A549 treated with DMSO at 1 μM for 4 hours (cell line): ENCODE data around the gene FPGS. TPM values are rescaled to one million over a fixed set of nuclear protein-coding genes. Genes with fewer than 3 reads are reported as not detected.

Experiments used
- total RNA-seq: library from RNA; stranded (reverse); fragments of 200-300 nt; extraction: Qiagen RNA extraction; gene quantifications from 5 replicates; pipeline ENCODE4 v1.2.3, GENCODE V29; 2022; ENCODE audit warnings: low read depth

FPGS gene, protein sequence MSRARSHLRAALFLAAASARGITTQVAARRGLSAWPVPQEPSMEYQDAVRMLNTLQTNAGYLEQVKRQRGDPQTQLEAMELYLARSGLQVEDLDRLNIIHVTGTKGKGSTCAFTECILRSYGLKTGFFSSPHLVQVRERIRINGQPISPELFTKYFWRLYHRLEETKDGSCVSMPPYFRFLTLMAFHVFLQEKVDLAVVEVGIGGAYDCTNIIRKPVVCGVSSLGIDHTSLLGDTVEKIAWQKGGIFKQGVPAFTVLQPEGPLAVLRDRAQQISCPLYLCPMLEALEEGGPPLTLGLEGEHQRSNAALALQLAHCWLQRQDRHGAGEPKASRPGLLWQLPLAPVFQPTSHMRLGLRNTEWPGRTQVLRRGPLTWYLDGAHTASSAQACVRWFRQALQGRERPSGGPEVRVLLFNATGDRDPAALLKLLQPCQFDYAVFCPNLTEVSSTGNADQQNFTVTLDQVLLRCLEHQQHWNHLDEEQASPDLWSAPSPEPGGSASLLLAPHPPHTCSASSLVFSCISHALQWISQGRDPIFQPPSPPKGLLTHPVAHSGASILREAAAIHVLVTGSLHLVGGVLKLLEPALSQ
- 46.1 to 53.7 TPM (median 48.9 TPM) in 5 replicates for total RNA-seq

GRCh38 chr9:127802576-127803443, at the start of gene FPGS:
FPGS (plus strand) TSS chr9:127802882; CDS start chr9:127802925, 43 bp downstream.

GRCh38 chr9:127778280-127779135, 24.2 kb upstream of the FPGS start, which contains the start of gene SH2D3C:
SH2D3C (minus strand) TSS chr9:127778666; CDS start chr9:127778627, 39 bp downstream.

DNA sequence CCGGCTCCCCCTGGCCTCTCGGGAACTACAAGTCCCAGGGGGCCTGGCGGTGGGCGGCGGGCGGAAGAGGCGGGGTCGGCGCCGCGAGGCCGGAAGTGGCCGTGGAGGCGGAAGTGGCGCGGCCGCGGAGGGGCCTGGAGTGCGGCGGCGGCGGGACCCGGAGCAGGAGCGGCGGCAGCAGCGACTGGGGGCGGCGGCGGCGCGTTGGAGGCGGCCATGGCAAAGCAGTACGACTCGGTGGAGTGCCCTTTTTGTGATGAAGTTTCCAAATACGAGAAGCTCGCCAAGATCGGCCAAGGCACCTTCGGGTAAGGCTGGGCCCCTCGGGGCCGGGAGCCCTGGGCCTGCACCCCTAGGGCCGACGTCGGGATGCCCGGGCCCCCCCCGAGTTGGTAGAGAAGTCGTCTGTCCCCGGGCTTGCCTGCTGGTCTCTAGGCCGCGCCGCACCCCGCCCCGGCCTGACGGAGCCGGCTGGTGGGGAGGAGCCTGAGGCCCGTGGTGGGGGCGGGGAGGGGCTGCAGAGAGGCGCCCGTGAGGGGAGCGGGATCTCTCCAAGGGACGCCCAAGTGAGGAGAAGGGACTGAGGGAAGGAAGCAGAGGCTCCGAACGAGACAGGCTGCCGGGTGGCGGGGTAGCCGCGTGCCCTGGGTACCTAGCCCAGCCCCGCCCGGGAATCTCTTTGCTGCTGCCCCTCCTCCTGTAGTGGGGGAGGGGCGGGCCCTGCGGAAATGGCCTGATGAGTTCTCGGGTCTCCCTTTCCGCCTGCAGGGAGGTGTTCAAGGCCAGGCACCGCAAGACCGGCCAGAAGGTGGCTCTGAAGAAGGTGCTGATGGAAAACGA, 16.5 kb upstream of the FPGS start, which contains the start of gene CDK9:
CDK9 (plus strand) TSS at position 102 of the 840 bp plus-strand sequence; CDS start at position 217, 115 bp downstream.

GRCh38 chr9:127854184-127854806, 51.6 kb downstream of the FPGS start, which contains the start of gene ENG:
ENG (minus strand) TSS chr9:127854658; CDS start chr9:127854355, 303 bp downstream.

Other genes with a start within 250 kb of the FPGS start
- 14.9 to 19.5 TPM (median 17.9 TPM) in 5 replicates for gene STXBP1, start 190.6 kb upstream of the FPGS start, total RNA-seq
- 0.04 to 0.11 TPM (median 0.05 TPM) in 4 of 5 replicates, not detected in the other for gene CFAP157, start 95.9 kb upstream of the FPGS start, total RNA-seq
- gene PTRH1, start 87.2 kb upstream of the FPGS start, total RNA-seq = 10.4 to 17.0 TPM (median 14.5 TPM) in 5 replicates
- 0.03 TPM in 1 of 5 replicates, not detected in the others for gene TTC16, start 86.8 kb upstream of the FPGS start, total RNA-seq
- gene TOR2A, start 67.6 kb upstream of the FPGS start, total RNA-seq = 10.2 to 14.7 TPM (median 13.1 TPM) in 5 replicates
- 0.07 to 0.17 TPM (median 0.16 TPM) in 4 of 5 replicates, not detected in the other for gene SH2D3C, start 24.2 kb upstream of the FPGS start, total RNA-seq
- 44.7 to 54.0 TPM (median 46.4 TPM) in 5 replicates for gene CDK9, start 16.8 kb upstream of the FPGS start, total RNA-seq
- 0.09 to 0.34 TPM (median 0.14 TPM) in 5 replicates for gene ENG, start 51.8 kb downstream of the FPGS start, total RNA-seq
- 41.4 to 79.4 TPM (median 65.1 TPM) in 5 replicates for gene AK1, start 74.8 kb downstream of the FPGS start, total RNA-seq
- gene ST6GALNAC6, start 96.7 kb downstream of the FPGS start, total RNA-seq = 21.8 to 27.1 TPM (median 24.2 TPM) in 5 replicates
- 17.1 to 25.6 TPM (median 20.9 TPM) in 5 replicates for gene ST6GALNAC4, start 114.2 kb downstream of the FPGS start, total RNA-seq
- gene PIP5KL1, start 127.9 kb downstream of the FPGS start, total RNA-seq = 2.0 to 2.6 TPM (median 2.1 TPM) in 5 replicates
- 40.9 to 50.0 TPM (median 44.0 TPM) in 5 replicates for gene DPM2, start 135.0 kb downstream of the FPGS start, total RNA-seq
- gene EEIG1, start 178.1 kb downstream of the FPGS start, total RNA-seq = 68.8 to 103 TPM (median 83.0 TPM) in 5 replicates